Loucy (cell line): ENCODE measurements around the gene SNX25.

Source experiments
- H2AFZ ChIP-seq: fragments of 200-600 bp; sonication (generic); 2 replicates; pipeline ENCODE4 v1.6.0; 2016; ENCODE audit warnings: antibody characterized with exemption, mild to moderate bottlenecking, low read length, moderate library complexity
- H3F3A ChIP-seq: fragments of 200-600 bp; 2 replicates; pipeline ENCODE4 v1.6.0; 2016; ENCODE audit warnings: antibody characterized with exemption, low read depth, mild to moderate bottlenecking
- H3K27me3 ChIP-seq: fragments of 200-600 bp; sonication (generic); 2 replicates; pipeline ENCODE4 v1.6.1; 2014; ENCODE audit warnings: low read length, mild to moderate bottlenecking; ENCODE audit not compliant: insufficient read depth, poor library complexity, severe bottlenecking
- H3K36me3 ChIP-seq: fragments of 200-600 bp; sonication (generic); 2 replicates; pipeline ENCODE4 v1.6.1; 2016; ENCODE audit warnings: low read length; ENCODE audit not compliant: insufficient read depth
- H3K4me1 ChIP-seq: fragments of 200-600 bp; sonication (generic); 2 replicates; pipeline ENCODE4 v1.5.1; 2014; ENCODE audit warnings: low read length, mild to moderate bottlenecking; ENCODE audit not compliant: insufficient read depth, poor library complexity, severe bottlenecking
- H3K4me2 ChIP-seq: fragments of 200-600 bp; sonication (generic); 2 replicates; pipeline ENCODE4 v1.6.0; 2014; ENCODE audit warnings: antibody characterized with exemption, low read length, low read depth, mild to moderate bottlenecking; ENCODE audit not compliant: poor library complexity, severe bottlenecking
- H3K4me3 ChIP-seq: fragments of 200-600 bp; sonication (generic); 2 replicates; pipeline ENCODE4 v1.5.1; 2014; ENCODE audit warnings: low read length, mild to moderate bottlenecking, mixed read lengths; ENCODE audit not compliant: poor library complexity, severe bottlenecking
- H3K79me2 ChIP-seq: fragments of 200-600 bp; sonication (generic); 2 replicates; pipeline ENCODE4 v1.6.1; 2014; ENCODE audit warnings: low read length; ENCODE audit not compliant: insufficient read depth
- H3K9ac ChIP-seq: fragments of 200-600 bp; sonication (generic); 2 replicates; pipeline ENCODE4 v1.6.0; 2014; ENCODE audit warnings: mild to moderate bottlenecking, low read depth, low read length, moderate library complexity; ENCODE audit not compliant: poor library complexity, severe bottlenecking
- H3K9me2 ChIP-seq: fragments of 200-600 bp; sonication (generic); replicated peaks from 2 replicates; pipeline ENCODE4 v1.6.1; 2016; ENCODE audit warnings: low read depth, low read length, mixed read lengths
- H3K9me3 ChIP-seq: fragments of 200-600 bp; sonication (generic); 2 replicates; pipeline ENCODE4 v1.6.1; 2014; ENCODE audit warnings: mild to moderate bottlenecking, antibody characterized with exemption, low read length, low read depth; ENCODE audit not compliant: insufficient read depth
- H4K20me1 ChIP-seq: fragments of 200-600 bp; sonication (generic); 2 replicates; pipeline ENCODE4 v1.6.0; 2014; ENCODE audit warnings: antibody characterized with exemption, low read length, mild to moderate bottlenecking; ENCODE audit not compliant: insufficient read depth, poor library complexity, severe bottlenecking
- CTCF ChIP-seq: fragments of 200-600 bp; sonication (generic); conservative IDR thresholded peaks from 2 replicates; pipeline ENCODE4 v1.5.1; 2014; ENCODE audit warnings: mild to moderate bottlenecking, antibody characterized with exemption, low read length
- EZH2phosphoT487 ChIP-seq: fragments of 200-600 bp; IDR thresholded peaks from 2 replicates; pipeline ENCODE4 v1.6.1; 2018; ENCODE audit warnings: antibody characterized with exemption, mild to moderate bottlenecking, moderate library complexity, borderline replicate concordance

The SNX25 gene

GRCh38 chr4:185269286-185269685, 59.9 kb downstream of the SNX25 start:
- no peak overlapping the region for H3K9ac ChIP-seq
- no peaks in the 10 kb centered on the region for H4K20me1 ChIP-seq
- H3K79me2 ChIP-seq, result no peaks in the 10 kb centered on the region
- H3F3A ChIP-seq, result no peaks in the 10 kb centered on the region
- no peak overlapping the region for H3K4me3 ChIP-seq
- TF ChIP-seq CTCF (no peak), EZH2phosphoT487 (no peak)
- peaks cover 43% of the 10 kb centered on the region for H3K27me3 ChIP-seq
- no peaks in the 10 kb centered on the region for H3K4me1 ChIP-seq
- H3K9me3 ChIP-seq, result no peaks in the 10 kb centered on the region
- no peak overlapping the region for H3K4me2 ChIP-seq
- H3K9me2 ChIP-seq, result no peaks in the 10 kb centered on the region
- H2AFZ ChIP-seq, result no peak overlapping the region
- H3K36me3 ChIP-seq, result no peaks in the 10 kb centered on the region

GRCh38 chr4:185270037-185270436, 60.6 kb downstream of the SNX25 start:
- H3K36me3 ChIP-seq, result no peaks in the 10 kb centered on the region
- no peak for TF ChIP-seq EZH2phosphoT487
- TF ChIP-seq CTCF, result no peak

GRCh38 chr4:185270885-185271284, 61.5 kb downstream of the SNX25 start:
- Histone ChIP-seq H2AFZ (no peak overlapping the region), H3K9me3 (no peaks in the 10 kb centered on the region), H3K4me3 (no peak overlapping the region), H3K36me3 (no peaks in the 10 kb centered on the region), H3K4me2 (no peak overlapping the region), H3K27me3 (peaks cover 49% of the 10 kb centered on the region), H3K79me2 (no peaks in the 10 kb centered on the region), H4K20me1 (no peaks in the 10 kb centered on the region), H3F3A (no peaks in the 10 kb centered on the region), H3K4me1 (no peaks in the 10 kb centered on the region), H3K9me2 (no peaks in the 10 kb centered on the region), H3K9ac (no peak overlapping the region)
- TF ChIP-seq EZH2phosphoT487 (no peak), CTCF (no peak)

More at GRCh38 chr4:185270037-185270436, 60.6 kb downstream of the SNX25 start:
- H3K27me3 ChIP-seq, result peaks cover 49% of the 10 kb centered on the region
- H3K9me2 ChIP-seq, result no peaks in the 10 kb centered on the region
- H3K9ac ChIP-seq, result no peak overlapping the region
- H2AFZ ChIP-seq, result no peak overlapping the region
- no peaks in the 10 kb centered on the region for H3F3A ChIP-seq
- H3K4me1 ChIP-seq, result no peaks in the 10 kb centered on the region
- no peak overlapping the region for H3K4me3 ChIP-seq
- no peak overlapping the region for H3K4me2 ChIP-seq
- H3K9me3 ChIP-seq, result no peaks in the 10 kb centered on the region
- H4K20me1 ChIP-seq, result no peaks in the 10 kb centered on the region
- no peaks in the 10 kb centered on the region for H3K79me2 ChIP-seq
